K562 (cell line): ENCODE results near the gene CD84. TPM values are rescaled to one million over a fixed set of nuclear protein-coding genes. Genes with fewer than 3 reads are reported as not detected.

ENCODE experiments used
- ATAC-seq: fragments of 200-7000 bp; cut with Tn5 transposase; 3 replicates; pipeline ENCODE4 v1.9.1; 2020; ENCODE audit warnings: moderate library complexity
- BruUV-seq: library from RNA; stranded (reverse); fragments of 400-500 nt; replicated peaks from 2 replicates; lab custom pipeline; 2021; lab: Mats Ljungman, UMichigan
- CTCF ChIA-PET: fragments of 300-600 bp; formaldehyde crosslinking; extraction: SDS; loops from one replicate; lab custom pipeline; 2021; ENCODE audit warnings: low intra/inter-chr PET ratio; lab: Yijun Ruan, JAX
- POLR2A ChIA-PET: fragments of 300-600, 350-650 bp; sonication (Branson Sonifier 250); formaldehyde crosslinking; extraction: SDS; loops from one replicate; lab custom pipeline; 2021; ENCODE audit warnings: antibody characterized with exemption, inconsistent platforms; lab: Yijun Ruan, JAX
- DNase-seq, 4 experiments: peaks; one replicate each; pipeline versions ENCODE4 v3.0.0 to v3.0.0-alpha.2; 2011 to 2018; ENCODE audit warnings: low spot score in 3 of 4, mixed read lengths in 3 of 4; ENCODE audit errors: extremely low read depth in 1 of 4
- FAIRE-seq: peaks from 2 replicates; lab custom pipeline; 2011; peaks lifted over from hg19 to GRCh38; lab: Jason Lieb, UNC
- H2AFZ ChIP-seq: 2 replicates; pipeline ENCODE4 v1.6.0; 2011; ENCODE audit warnings: low read depth, low read length, control low read depth, inconsistent platforms
- H3K27ac ChIP-seq: fragments of 200-600 bp; 3 replicates; pipeline ENCODE4 v1.8.0; 2011; ENCODE audit warnings: low read depth, mild to moderate bottlenecking, control low read depth, inconsistent platforms, low read length, moderate library complexity, mixed read lengths; ENCODE audit errors: extremely low read depth
- H3K27me3 ChIP-seq, 2 experiments: fragments of 300-600 bp in 1 of 2; 2 replicates in 1 of 2; 3 replicates in 1 of 2; pipeline versions ENCODE4 v1.6.0 to v1.8.0; 2011; ENCODE audit warnings: inconsistent platforms in 2 of 2, low read length in 2 of 2, mild to moderate bottlenecking in 1 of 2, mixed read lengths in 1 of 2, moderate library complexity in 1 of 2; ENCODE audit not compliant: control insufficient read depth in 2 of 2, insufficient read depth in 2 of 2
- H3K36me3 ChIP-seq: fragments of 300-600 bp; 3 replicates; pipeline ENCODE4 v1.8.0; 2011; ENCODE audit warnings: mild to moderate bottlenecking, low read length, inconsistent platforms; ENCODE audit not compliant: control insufficient read depth, insufficient read depth
- H3K4me1 ChIP-seq, 2 experiments: fragments of 200-600 bp in 1 of 2; replicated peaks in 1 of 2; 2 replicates in 1 of 2; 3 replicates in 1 of 2; pipeline versions ENCODE4 v1.5.1 to v1.8.0; 2011; ENCODE audit warnings: inconsistent platforms in 2 of 2, low read length in 2 of 2, mild to moderate bottlenecking in 1 of 2, mixed read lengths in 1 of 2, moderate library complexity in 1 of 2; ENCODE audit not compliant: control insufficient read depth in 2 of 2, insufficient read depth in 2 of 2
- H3K4me2 ChIP-seq: 2 replicates; pipeline ENCODE4 v1.6.1; 2011; ENCODE audit warnings: low read length, control low read depth, inconsistent platforms, mixed read lengths; ENCODE audit not compliant: insufficient read depth
- H3K4me3 ChIP-seq: fragments of 200-600 bp; sonication (generic), shearing (Covaris generic); 2 replicates; pipeline ENCODE4 v1.5.1; 2016; ENCODE audit warnings: control low read depth, inconsistent platforms
- H3K79me2 ChIP-seq: fragments of 200-600 bp; 3 replicates; pipeline ENCODE4 v1.8.0; 2011; ENCODE audit warnings: low read length, inconsistent platforms; ENCODE audit not compliant: control insufficient read depth, insufficient read depth
- H3K9ac ChIP-seq, 2 experiments: 2 replicates each; pipeline versions ENCODE4 v1.6.0 to v1.6.1; 2011; ENCODE audit warnings: low read depth in 2 of 2, low read length in 2 of 2, control low read depth in 1 of 2, inconsistent platforms in 1 of 2, mild to moderate bottlenecking in 1 of 2, mixed read lengths in 1 of 2; ENCODE audit not compliant: insufficient read depth in 1 of 2
- H3K9me1 ChIP-seq: one replicate; pipeline ENCODE4 v1.6.0; 2011; ENCODE audit warnings: inconsistent platforms, mild to moderate bottlenecking, low read length, moderate library complexity; ENCODE audit not compliant: control insufficient read depth, insufficient read depth
- H3K9me3 ChIP-seq: replicated peaks from 2 replicates; pipeline ENCODE4 v1.5.1; 2011; ENCODE audit warnings: low read depth, low read length, inconsistent platforms; ENCODE audit not compliant: control insufficient read depth, insufficient read depth
- H4K20me1 ChIP-seq: replicated peaks from 2 replicates; pipeline ENCODE4 v1.6.1; 2011; ENCODE audit warnings: low read length, inconsistent platforms, mixed read lengths; ENCODE audit not compliant: control insufficient read depth, insufficient read depth
- ETV6 ChIP-seq, 3 experiments: fragments of 150-350 bp in 1 of 3; sonication (generic) in 1 of 3; formaldehyde crosslinking in 1 of 3; IDR thresholded peaks; 2 replicates each; pipeline versions ENCODE4 v1.6.1 to v1.8.0; 2014 to 2022; ENCODE audit warnings: borderline replicate concordance in 2 of 3, low read depth in 2 of 3, antibody characterized with exemption in 1 of 3, low read length in 1 of 3, mild to moderate bottlenecking in 1 of 3, missing genetic modification reagents in 1 of 3
- GATA2 ChIP-seq: sonication (generic); formaldehyde crosslinking; IDR thresholded peaks from 2 replicates; pipeline ENCODE4 v1.4.0; 2020; ENCODE audit warnings: mild to moderate bottlenecking, missing genetic modification reagents
- NR2C2 ChIP-seq, 2 experiments: fragments of 200-800 bp in 1 of 2; sonication (Bioruptor generic) in 1 of 2; sonication (generic) in 1 of 2; formaldehyde crosslinking in 1 of 2; IDR thresholded peaks; 2 replicates each; pipeline versions ENCODE4 v1.6.1 to v1.8.0; 2016 to 2022; ENCODE audit warnings: mild to moderate bottlenecking in 1 of 2, missing compliant biosample characterization in 1 of 2, missing genetic modification characterization in 1 of 2, missing genetic modification reagents in 1 of 2
- SMC3 ChIP-seq: conservative IDR thresholded peaks from 2 replicates; pipeline ENCODE4 v1.6.1; 2011; ENCODE audit warnings: low read depth, low read length, improper control_type of control experiment; ENCODE audit not compliant: insufficient read depth
- TCF3 ChIP-seq: sonication (generic); formaldehyde crosslinking; IDR thresholded peaks from 2 replicates; pipeline ENCODE4 v1.4.0; 2020; ENCODE audit warnings: mild to moderate bottlenecking, missing genetic modification reagents
- TCFL5 ChIP-seq: fragments of 250-450 bp; sonication (Bioruptor Pico); conservative IDR thresholded peaks from 2 replicates; pipeline ENCODE4 v1.6.1; 2021; ENCODE audit warnings: mild to moderate bottlenecking, moderate library complexity, matching md5 sums
- TRIM28 ChIP-seq: fragments of 450-650 bp; IDR thresholded peaks from 2 replicates; pipeline ENCODE4 v1.6.1; 2017
- ZNF277 ChIP-seq: fragments of 250-450 bp; sonication (Bioruptor Pico); IDR thresholded peaks from 2 replicates; pipeline ENCODE4 v1.8.0; 2022; ENCODE audit warnings: inconsistent platforms, mild to moderate bottlenecking, moderate library complexity, borderline replicate concordance
- ZNF507 ChIP-seq: conservative IDR thresholded peaks from 2 replicates; pipeline ENCODE4 v1.6.1; 2017; ENCODE audit warnings: missing genetic modification characterization, missing compliant biosample characterization
- WGBS: fragments of 100-300 bp; shearing (Covaris generic); methylation state at CpG from one replicate; pipeline ENCODE4 v1.1.6; 2016; ENCODE audit warnings: low coverage, mixed read lengths; ENCODE audit not compliant: insufficient coverage; ENCODE audit errors: missing lambda C conversion rate; 5-methylcytosine and 5-hydroxymethylcytosine counted together
- in situ Hi-C: fragments of 300-500 bp; cut with MboI; formaldehyde crosslinking; loops from 4 replicates; pipeline ENCODE4 v1.15.0; 2018; ENCODE audit warnings: inconsistent platforms, mixed read lengths
- intact Hi-C: fragments of 100-400 bp; cut with micrococcal nuclease; formaldehyde crosslinking; loops from 2 replicates; pipeline ENCODE4 v1.14.2; 2022
- polyA plus RNA-seq, 8 experiments: library from polyadenylated mRNA; depleted of rRNA in 4 of 8; stranded (reverse) in 5 of 8; unstranded in 3 of 8; fragments of >200 nt; fragmentation: Nextera tagmentation in 2 of 8; fragmentation: Illumina TruSeq in 1 of 8; extraction: Ambion mirVana in 2 of 8; extraction: Trizol in 1 of 8; gene quantifications; 2 replicates each; pipeline versions ENCODE4 v1.2.1 to v1.2.3, GENCODE V29; 2011 to 2014; ENCODE audit warnings: inconsistent platforms in 1 of 8, missing spikeins in 1 of 8
- total RNA-seq, 7 experiments: library from RNA; depleted of rRNA in 6 of 7; stranded (reverse); fragments of >200 nt in 6 of 7; fragmentation: Illumina TruSeq in 2 of 7; extraction: Trizol in 2 of 7; gene quantifications; 2 replicates each; pipeline versions ENCODE4 v1.2.1 to v1.2.3, GENCODE V29; 2011 to 2021; ENCODE audit warnings: low replicate concordance in 1 of 7
- TF ChIP-seq, protein P1 (sequence below), 2 experiments: fragments of 450-650 bp; formaldehyde crosslinking in 1 of 2; IDR thresholded peaks; 2 replicates each; pipeline versions ENCODE4 v1.4.0 to v1.6.1; 2014 to 2020; ENCODE audit warnings: mild to moderate bottlenecking in 2 of 2, borderline replicate concordance in 1 of 2, low read depth in 1 of 2

CD84 gene
- total and polyA plus RNA-seq, 9 of the 15 experiments (the other 6 are each of a cell fraction or from before 2014, with no cell fraction given): 0.82 to 6.8 (median 2.0) TPM

- ATAC-seq (peak; percentile 97), FAIRE-seq (peak; percentile 95), DNase-seq (peak; percentile 71 to 86 (median 74))
- POLR2A ChIA-PET: interaction anchor here (0.7 kb wide), 1 partner anchor 369 kb away, joined by 3 read pairs; no protein-coding TSS in a partner anchor
- Histone ChIP-seq H3K79me2 (no peaks in the 10 kb centered on the region), H3K4me2 (no peak overlapping the region), H3K36me3 (no peaks in the 10 kb centered on the region), H3K4me1 (peaks cover 0 to 22% of the 10 kb centered on the region in 2 experiments; a peak in 2 of 5 replicates), H4K20me1 (no peaks in the 10 kb centered on the region), H3K9ac (no peak overlapping the region), H3K27ac (no peak overlapping the region), H3K9me1 (no peaks in the 10 kb centered on the region), H2AFZ (peak overlapping the region; percentile 33), H3K27me3 (no peaks in the 10 kb centered on the region), H3K9me3 (peaks cover 23% of the 10 kb centered on the region), H3K4me3 (no peak overlapping the region)
- WGBS: 33% methylated on average over 3 of the region's 3 CpGs
- CTCF ChIA-PET: interaction anchor here (0.5 to 2.6 kb wide), 6 partner anchors 122 to 286 kb away, joined by 3 to 54 read pairs (median 4); no protein-coding TSS in a partner anchor
- in situ Hi-C loops: loop anchor here (5.0 kb wide), 1 partner anchor 180 kb away; no protein-coding TSS in a partner anchor
- no TSS peak for BruUV-seq
- intact Hi-C loops: loop anchor here (1.0 to 10.0 kb wide), 5 partner anchors 57 to 412 kb away; partner anchors contain the start of gene CASQ1
- TF ChIP-seq SMC3: peak; percentile 97
- no peak for TF ChIP-seq NR2C2 (CRISPR knock-in tag; IDR thresholded peaks at IDR 0.05)
- 0 out of 2 replicates have a peak, but pooled peaks have one; percentile 24 for TF ChIP-seq NR2C2 (tag; IDR thresholded peaks at IDR 0.05)
- no peak for TF ChIP-seq ZNF277 (CRISPR knock-in tag)
- TF ChIP-seq ETV6 (IDR thresholded peaks at IDR 0.05; ENCODE audit: borderline replicate concordance in 1 of 2, low read depth in 2 of 2, low read length in 1 of 2): peak in 1 of 2 experiments; percentile 21; a peak in 1 of 4 replicates
- TF ChIP-seq ETV6 (CRISPR knock-in tag; IDR thresholded peaks at IDR 0.05; ENCODE audit: borderline replicate concordance): no peak
- TF ChIP-seq ZNF507: no peak
- TF ChIP-seq TCF3 (CRISPR knock-in tag): peak; percentile 25; the same call in 1 of the 2 replicates
- TF ChIP-seq TCFL5 (CRISPR knock-in tag): no peak
- 0 out of 2 replicates have a peak, but pooled peaks have one; percentile 23 for TF ChIP-seq TRIM28
- TF ChIP-seq, protein P1, sequence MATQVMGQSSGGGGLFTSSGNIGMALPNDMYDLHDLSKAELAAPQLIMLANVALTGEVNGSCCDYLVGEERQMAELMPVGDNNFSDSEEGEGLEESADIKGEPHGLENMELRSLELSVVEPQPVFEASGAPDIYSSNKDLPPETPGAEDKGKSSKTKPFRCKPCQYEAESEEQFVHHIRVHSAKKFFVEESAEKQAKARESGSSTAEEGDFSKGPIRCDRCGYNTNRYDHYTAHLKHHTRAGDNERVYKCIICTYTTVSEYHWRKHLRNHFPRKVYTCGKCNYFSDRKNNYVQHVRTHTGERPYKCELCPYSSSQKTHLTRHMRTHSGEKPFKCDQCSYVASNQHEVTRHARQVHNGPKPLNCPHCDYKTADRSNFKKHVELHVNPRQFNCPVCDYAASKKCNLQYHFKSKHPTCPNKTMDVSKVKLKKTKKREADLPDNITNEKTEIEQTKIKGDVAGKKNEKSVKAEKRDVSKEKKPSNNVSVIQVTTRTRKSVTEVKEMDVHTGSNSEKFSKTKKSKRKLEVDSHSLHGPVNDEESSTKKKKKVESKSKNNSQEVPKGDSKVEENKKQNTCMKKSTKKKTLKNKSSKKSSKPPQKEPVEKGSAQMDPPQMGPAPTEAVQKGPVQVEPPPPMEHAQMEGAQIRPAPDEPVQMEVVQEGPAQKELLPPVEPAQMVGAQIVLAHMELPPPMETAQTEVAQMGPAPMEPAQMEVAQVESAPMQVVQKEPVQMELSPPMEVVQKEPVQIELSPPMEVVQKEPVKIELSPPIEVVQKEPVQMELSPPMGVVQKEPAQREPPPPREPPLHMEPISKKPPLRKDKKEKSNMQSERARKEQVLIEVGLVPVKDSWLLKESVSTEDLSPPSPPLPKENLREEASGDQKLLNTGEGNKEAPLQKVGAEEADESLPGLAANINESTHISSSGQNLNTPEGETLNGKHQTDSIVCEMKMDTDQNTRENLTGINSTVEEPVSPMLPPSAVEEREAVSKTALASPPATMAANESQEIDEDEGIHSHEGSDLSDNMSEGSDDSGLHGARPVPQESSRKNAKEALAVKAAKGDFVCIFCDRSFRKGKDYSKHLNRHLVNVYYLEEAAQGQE (IDR thresholded peaks at IDR 0.05; ENCODE audit: borderline replicate concordance): peak; percentile 97
- TF ChIP-seq, protein P1 (CRISPR knock-in tag; IDR thresholded peaks at IDR 0.05; ENCODE audit: low read depth): no peak
- peak; percentile 28; the same call in 1 of the 2 replicates for TF ChIP-seq GATA2 (CRISPR knock-in tag)
These were observed 27.8 kb upstream of the CD84 start for GRCh38 chr1:160607011-160607671.
